ENCODE measurements around the gene EPOP.
"Not testable (repeated sequence)": the region's sequence is repeated elsewhere in the genome, so short reads cannot be mapped to it uniquely, and the experiment has no call there.

The EPOP gene

DNA sequence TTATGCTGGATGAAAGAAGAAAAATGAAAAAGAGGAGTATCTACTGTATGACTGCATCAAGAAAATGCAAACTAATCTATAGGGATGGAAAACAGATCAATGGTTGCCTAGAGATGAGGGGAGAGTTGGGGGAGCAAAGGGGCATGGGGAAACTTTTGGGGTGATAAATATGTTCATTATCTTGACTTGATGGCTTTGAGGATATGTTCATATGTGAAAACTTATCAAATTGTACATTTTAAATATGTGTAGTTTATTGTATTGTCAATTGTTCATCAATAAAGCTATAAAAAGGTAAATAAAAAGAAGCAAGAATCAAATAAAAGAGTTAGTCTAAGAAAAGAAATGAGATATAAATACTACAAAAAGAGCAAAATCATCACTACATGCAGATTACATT, 49.3 kb downstream of the EPOP start:
- DNase-seq (ENCODE audit: low spot score): no peak
- TF ChIP-seq, protein P1, sequence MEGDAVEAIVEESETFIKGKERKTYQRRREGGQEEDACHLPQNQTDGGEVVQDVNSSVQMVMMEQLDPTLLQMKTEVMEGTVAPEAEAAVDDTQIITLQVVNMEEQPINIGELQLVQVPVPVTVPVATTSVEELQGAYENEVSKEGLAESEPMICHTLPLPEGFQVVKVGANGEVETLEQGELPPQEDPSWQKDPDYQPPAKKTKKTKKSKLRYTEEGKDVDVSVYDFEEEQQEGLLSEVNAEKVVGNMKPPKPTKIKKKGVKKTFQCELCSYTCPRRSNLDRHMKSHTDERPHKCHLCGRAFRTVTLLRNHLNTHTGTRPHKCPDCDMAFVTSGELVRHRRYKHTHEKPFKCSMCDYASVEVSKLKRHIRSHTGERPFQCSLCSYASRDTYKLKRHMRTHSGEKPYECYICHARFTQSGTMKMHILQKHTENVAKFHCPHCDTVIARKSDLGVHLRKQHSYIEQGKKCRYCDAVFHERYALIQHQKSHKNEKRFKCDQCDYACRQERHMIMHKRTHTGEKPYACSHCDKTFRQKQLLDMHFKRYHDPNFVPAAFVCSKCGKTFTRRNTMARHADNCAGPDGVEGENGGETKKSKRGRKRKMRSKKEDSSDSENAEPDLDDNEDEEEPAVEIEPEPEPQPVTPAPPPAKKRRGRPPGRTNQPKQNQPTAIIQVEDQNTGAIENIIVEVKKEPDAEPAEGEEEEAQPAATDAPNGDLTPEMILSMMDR (IDR thresholded peaks at IDR 0.05; ENCODE audit: borderline replicate concordance, control extremely low read depth, extremely low read depth, insufficient read depth, missing control alignments): no peak
- in situ Hi-C loops (cut with MboI; ENCODE audit: low sequenced_read_pairs, unreplicated experiment): no loop called here

- DNase-seq (ENCODE audit: low spot score): peak; percentile 41
- in situ Hi-C loops (cut with MboI; ENCODE audit: low sequenced_read_pairs, unreplicated experiment): not testable (repeated sequence)
These were observed 49.9 kb downstream of the EPOP start for GRCh38 chr17:38624782-38625355.
